ENCODE data around the gene SEMA6A.
"Not testable (repeated sequence)": the region's sequence is repeated elsewhere in the genome, so short reads cannot be mapped to it uniquely, and the experiment has no call there.

Gene SEMA6A

GRCh38 chr5:116546743-116547124, 27.9 kb downstream of the SEMA6A start:
- DNase-seq = no peak

GRCh38 chr5:116546033-116546742, 28.4 kb downstream of the SEMA6A start:
- DNase-seq = peak; percentile 14

- DNase-seq = peak; percentile 38
These were observed 29.2 kb downstream of the SEMA6A start for GRCh38 chr5:116545465-116545864.

GRCh38 chr5:116544531-116545241, 29.9 kb downstream of the SEMA6A start:
- peak; percentile 94 for DNase-seq

- DNase-seq = peak; percentile 16
These were observed 31.1 kb downstream of the SEMA6A start for GRCh38 chr5:116543501-116543900.

GRCh38 chr5:116542619-116543018, 32.0 kb downstream of the SEMA6A start:
- DNase-seq = no peak

- no peak for DNase-seq
These were observed 35.4 kb downstream of the SEMA6A start for GRCh38 chr5:116539222-116539621.

GRCh38 chr5:116536316-116537083, 38.1 kb downstream of the SEMA6A start:
- DNase-seq = peak; percentile 62

GRCh38 chr5:116534964-116535651, 39.5 kb downstream of the SEMA6A start:
- DNase-seq = peak; percentile 24

- DNase-seq = peak; percentile 89
These were observed 41.7 kb downstream of the SEMA6A start for GRCh38 chr5:116532762-116533525.

GRCh38 chr5:116531635-116532034, 43.0 kb downstream of the SEMA6A start:
- peak; percentile 82 for DNase-seq

GRCh38 chr5:116531117-116531516, 43.5 kb downstream of the SEMA6A start:
- DNase-seq = peak; percentile 49

GRCh38 chr5:116530276-116530675, 44.3 kb downstream of the SEMA6A start:
- no peak for DNase-seq

GRCh38 chr5:116529615-116530014, 45.0 kb downstream of the SEMA6A start:
- peak; percentile 42 for DNase-seq

GRCh38 chr5:116528519-116529234, 45.9 kb downstream of the SEMA6A start:
- no peak for DNase-seq

GRCh38 chr5:116527582-116527981, 47.0 kb downstream of the SEMA6A start:
- DNase-seq = no peak

GRCh38 chr5:116525674-116526073, 48.9 kb downstream of the SEMA6A start:
- no peak for DNase-seq

GRCh38 chr5:116524966-116525365, 49.7 kb downstream of the SEMA6A start:
- no peak for DNase-seq

GRCh38 chr5:116524051-116524904, 50.3 kb downstream of the SEMA6A start:
- no peak for DNase-seq

- not testable (repeated sequence) for DNase-seq
These were observed 51.4 kb downstream of the SEMA6A start for GRCh38 chr5:116523182-116523581.
